ENCODE data around the gene INSC.

DNA sequence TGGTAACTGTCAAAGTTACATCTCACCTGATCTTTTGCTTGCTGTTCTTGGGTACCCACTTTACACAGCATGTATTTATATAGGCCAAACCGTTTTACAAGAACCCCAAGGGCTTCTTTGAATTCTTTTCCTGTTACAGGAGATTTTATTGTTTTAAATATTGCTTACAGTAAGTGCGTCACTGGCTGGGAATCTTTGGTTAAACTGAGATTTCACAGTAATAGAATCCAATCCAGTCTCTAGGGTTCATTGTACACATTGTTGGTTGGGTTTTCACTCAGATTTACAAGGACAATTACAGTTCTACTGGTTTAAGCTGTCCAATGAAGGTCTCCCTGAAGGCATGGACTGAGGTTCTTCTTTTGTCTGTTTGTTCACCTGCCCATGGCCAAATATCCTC is 171.7 kb downstream of the INSC start:
- TF ChIP-seq EZH2 (IDR thresholded peaks at IDR 0.05; ENCODE audit: borderline replicate concordance) (no peak), CTCF (IDR thresholded peaks at IDR 0.05; ENCODE audit: poor library complexity) (no peak), EZH2phosphoT487 (IDR thresholded peaks at IDR 0.05; ENCODE audit: low read depth, severe bottlenecking, unreplicated experiment) (no peak)
